Measurements from ENCODE around the gene CARD9.
"Not testable (repeated sequence)": the region's sequence is repeated elsewhere in the genome, so short reads cannot be mapped to it uniquely, and the experiment has no call there.

Gene CARD9

DNA sequence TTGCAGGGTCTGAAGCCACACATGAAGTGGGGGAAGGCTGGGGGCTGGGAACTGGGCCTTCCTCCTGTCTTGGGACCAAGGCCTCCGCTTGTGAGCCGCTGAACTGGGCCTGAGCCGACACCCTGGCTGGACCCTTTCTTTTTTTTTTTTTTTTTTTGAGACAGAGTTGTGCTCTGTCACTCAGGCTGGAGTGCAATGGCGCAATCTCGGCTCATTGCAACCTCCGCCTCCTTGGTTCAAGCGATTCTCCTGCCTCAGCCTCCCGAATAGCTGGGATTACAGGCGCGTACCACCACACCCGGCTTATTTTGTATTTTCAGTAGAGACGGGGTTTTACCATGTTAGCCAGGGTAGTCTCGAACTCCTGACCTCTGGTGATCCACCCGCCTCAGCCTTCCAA is 54.2 kb downstream of the CARD9 start:
- DNase-seq, result not testable (repeated sequence)

DNA sequence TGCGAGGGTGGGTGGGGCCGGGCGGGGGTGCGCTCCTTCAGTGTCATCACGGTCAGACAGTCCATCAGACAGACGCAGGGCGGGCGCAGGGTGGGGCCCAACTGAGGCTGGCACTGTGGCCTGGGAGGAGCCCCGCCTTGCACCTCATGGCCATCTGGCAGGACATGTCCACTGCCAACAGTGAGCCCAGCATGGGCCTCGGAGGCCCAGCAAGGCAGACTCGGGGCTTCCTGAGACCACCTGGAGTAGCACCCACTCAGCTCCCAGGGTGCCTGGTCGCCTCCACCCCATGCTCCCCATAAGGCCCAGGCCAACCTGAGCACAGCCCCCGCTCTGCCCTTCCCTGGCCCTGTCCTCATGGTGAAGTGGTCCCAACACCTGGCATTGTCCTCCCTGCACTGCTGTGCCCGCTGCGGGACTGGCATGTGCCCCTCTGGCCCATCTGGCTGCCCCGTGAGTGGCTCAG is 54.7 kb downstream of the CARD9 start:
- DNase-seq, result no peak

DNA sequence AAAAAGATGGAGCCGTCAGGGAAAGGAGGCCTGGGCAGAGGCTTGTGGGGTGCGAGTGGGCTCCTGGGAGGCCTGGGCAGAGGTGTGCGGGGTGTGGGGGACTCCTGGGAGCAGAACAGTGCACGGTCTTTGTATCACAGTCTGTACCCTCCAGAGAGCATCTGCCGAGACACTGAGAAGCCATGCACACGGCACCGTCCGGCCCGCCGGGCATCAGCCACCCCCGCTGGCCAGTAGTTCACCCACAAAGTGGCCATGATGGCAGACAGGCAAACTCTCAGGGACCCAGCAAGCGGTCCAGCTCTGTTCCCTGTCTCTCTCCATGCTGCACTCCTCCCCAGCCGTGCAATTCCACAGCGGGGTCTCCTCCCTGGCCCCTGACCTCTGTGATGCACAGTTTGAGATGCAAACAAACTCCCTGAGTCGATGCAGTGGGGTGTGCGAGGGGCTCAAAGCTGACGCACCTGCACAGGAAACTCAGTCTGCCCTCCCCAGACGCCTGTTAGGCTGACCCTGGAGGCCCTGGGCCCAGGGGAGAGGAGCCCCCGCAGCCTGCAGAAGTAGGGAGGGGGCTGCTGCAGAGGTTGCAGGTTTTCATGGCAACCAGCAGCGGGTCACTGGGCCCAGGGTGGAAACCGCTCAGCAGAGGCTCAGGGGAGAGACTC is 55.2 kb downstream of the CARD9 start:
- no peak for DNase-seq

DNA sequence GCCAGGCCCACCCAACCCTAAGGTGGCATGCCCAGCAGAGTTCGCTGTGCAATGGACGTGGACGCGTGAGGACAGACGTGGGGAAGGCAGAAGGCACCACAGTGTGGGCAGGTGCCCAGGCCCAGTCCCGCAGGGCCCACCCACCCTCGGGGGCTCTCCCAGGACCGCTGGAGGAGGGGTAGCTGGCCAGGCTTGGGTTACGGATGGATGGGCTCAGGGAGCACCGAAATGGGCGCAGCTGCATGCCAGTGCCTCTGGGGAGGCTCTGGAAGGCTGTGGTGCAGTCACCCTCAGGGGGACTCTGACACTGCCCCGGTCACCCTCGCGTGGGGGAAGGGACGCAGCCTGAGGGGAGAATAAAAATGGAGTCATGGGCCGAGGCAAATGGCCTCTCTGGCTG is 55.8 kb downstream of the CARD9 start:
- DNase-seq, result no peak

DNA sequence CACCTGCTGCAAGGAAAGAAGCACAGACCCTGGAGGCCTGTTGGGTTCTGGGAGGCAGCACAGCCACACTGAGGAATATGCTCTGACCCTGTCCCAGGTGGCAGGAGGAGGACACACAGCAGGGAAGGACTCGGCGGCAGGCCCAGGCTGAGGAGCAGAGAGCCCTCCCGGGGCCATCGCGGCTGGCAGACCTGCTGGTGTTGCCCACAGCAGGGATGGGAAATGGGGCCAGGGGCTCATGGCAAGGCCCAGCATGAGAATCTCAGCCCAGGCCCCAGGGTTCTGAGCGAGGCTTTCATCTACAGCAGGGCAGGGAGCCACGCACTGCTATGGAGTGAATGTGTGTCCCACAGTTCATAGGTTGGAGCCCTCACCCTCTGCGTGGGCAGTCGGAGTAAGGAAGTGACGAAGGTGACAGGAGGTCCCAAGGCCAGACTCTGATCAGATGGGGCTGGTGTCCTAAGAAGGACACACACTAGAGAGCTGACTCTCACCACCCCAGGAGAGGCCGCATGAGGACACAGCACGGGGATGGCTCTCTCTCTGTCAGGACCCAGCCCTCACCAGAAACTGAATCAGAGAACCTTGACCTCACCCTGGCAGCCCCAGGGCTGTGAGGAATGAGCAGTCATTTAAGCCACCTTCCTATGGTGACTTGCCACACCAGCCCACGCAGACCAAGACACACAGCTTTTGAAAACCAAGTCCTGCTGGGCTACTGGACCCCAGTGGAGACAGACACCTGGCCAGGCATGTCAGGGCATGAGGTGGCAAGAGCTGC is 56.4 kb downstream of the CARD9 start:
- DNase-seq, result no peak

DNA sequence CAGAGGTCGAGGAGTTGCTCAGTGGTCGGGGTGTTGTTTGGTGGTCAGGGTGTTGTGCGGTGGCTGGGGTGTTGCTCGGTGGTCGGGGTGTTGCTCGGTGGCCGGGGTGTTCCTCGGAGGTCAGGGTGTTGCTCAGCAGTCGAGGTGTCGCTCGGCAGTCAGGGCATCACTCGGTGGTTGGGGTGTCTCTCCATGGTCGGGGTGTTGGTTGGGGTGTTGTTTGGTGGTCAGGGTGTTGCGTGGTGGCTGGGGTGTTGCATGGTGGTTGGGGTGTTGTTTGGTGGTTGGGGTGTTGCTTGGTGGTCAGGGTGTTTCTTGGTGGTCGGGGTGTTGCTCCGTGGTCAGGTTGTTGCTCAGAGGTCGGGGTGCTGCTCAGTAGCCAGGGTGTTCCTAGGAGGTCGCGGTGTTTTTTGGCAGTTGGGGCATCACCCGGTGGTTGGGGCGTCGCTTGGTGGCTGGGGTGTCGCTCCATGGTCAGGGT is 57.2 kb downstream of the CARD9 start:
- no peak for DNase-seq

DNA sequence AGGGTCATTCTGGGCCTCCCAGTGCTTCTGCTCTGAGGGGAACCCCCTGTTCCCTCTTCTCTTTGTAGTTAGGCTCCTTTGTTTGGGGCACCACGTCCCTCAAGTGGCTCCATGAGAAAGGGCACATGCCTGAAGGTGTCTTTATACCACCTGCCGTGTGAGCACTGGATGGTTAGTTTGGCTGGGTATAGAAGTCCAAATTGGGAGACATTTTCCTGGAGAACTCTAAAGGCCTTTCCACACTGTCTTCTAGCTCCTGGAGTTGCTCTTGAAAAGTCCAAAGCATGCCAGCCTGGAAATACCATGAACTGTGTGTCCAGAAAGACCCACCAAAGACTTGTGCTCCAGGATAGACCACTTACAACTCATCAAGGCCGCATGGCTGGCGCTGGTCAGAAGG is 58.5 kb downstream of the CARD9 start:
- DNase-seq, result no peak

DNA sequence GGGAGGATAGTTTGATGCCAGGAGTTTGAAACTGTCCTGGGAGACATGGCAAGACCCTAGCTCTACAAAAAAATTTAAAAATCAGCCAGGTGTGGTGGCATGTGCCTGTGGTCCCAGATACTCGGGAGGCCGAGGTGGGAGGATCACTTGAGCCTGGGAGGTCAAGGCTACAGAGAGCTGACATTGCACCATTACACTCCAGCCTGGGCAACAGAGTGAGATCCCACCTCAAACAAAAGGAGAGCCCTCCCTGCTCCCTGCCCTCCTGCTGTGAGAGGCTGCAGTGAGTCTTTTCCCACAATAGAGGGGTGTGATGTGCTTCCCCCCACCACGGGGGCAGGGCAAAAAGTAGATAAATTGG is 59.4 kb downstream of the CARD9 start:
- no peak for DNase-seq

Data from fibroblast of skin of abdomen (primary cell).